Esophagus muscularis mucosa (tissue), 4 donors: ENCODE measurements around the gene HOXD10. TPM values are rescaled to one million over a fixed set of nuclear protein-coding genes. Genes with fewer than 3 reads are reported as not detected.

Experiments used
- DNase-seq: peaks from one replicate; pipeline ENCODE4 v3.0.0-alpha.2; 2017; ENCODE audit errors: extremely low spot score
- H3K27ac ChIP-seq, 4 donors: fragments of 200-600 bp; sonication (generic); replicated peaks in 1 of 4; 1 replicate in 3 of 4; 2 replicates in 1 of 4; pipeline ENCODE4 v1.5.1; 2016 to 2019; ENCODE audit warnings: mild to moderate bottlenecking in 1 of 4
- H3K27me3 ChIP-seq, 4 donors: fragments of 200-600 bp; sonication (generic); one replicate each; pipeline versions ENCODE4 v1.5.1 to v1.6.0; 2016 to 2019
- H3K36me3 ChIP-seq, 4 donors: fragments of 200-600 bp; sonication (generic); one replicate each; pipeline ENCODE4 v1.5.1; 2016 to 2019
- H3K4me1 ChIP-seq, 4 donors: fragments of 200-600 bp; sonication (generic); one replicate each; pipeline ENCODE4 v1.5.1; 2016 to 2019
- H3K4me3 ChIP-seq, 4 donors: fragments of 200-600 bp; sonication (generic); 1 replicate in 2 of 4; 2 replicates in 2 of 4; pipeline ENCODE4 v1.5.1; 2016 to 2019; ENCODE audit warnings: mild to moderate bottlenecking in 4 of 4, moderate library complexity in 1 of 4
- H3K9me3 ChIP-seq, 4 donors: fragments of 200-600 bp; sonication (generic); 1 replicate in 3 of 4; 2 replicates in 1 of 4; pipeline ENCODE4 v1.5.1; 2016 to 2019
- CTCF ChIP-seq, 3 experiments: fragments of 200-600 bp in 2 of 3; fragments of 450-650 bp in 1 of 3; sonication (generic) in 2 of 3; IDR thresholded peaks; one replicate each; pipeline ENCODE4 v1.5.1; 2017 to 2019; ENCODE audit warnings: antibody characterized with exemption in 3 of 3, mild to moderate bottlenecking in 2 of 3, moderate library complexity in 1 of 3
- EP300 ChIP-seq: sonication (generic); formaldehyde crosslinking; IDR thresholded peaks from one replicate; pipeline ENCODE4 v1.6.1; 2017; ENCODE audit warnings: antibody characterized with exemption
- POLR2A ChIP-seq: fragments of 450-650 bp; IDR thresholded peaks from one replicate; pipeline ENCODE4 v1.6.1; 2017; ENCODE audit warnings: antibody characterized with exemption, moderate library complexity, mild to moderate bottlenecking, low read depth
- POLR2AphosphoS5 ChIP-seq, 2 donors: sonication (generic); formaldehyde crosslinking; IDR thresholded peaks; one replicate each; pipeline ENCODE4 v1.6.1; 2017; ENCODE audit warnings: antibody characterized with exemption in 2 of 2
- WGBS: methylation state at CpG from one replicate; pipeline ENCODE4 v1.1.5; 2018; 5-methylcytosine and 5-hydroxymethylcytosine counted together
- intact Hi-C: fragments of 100-400 bp; cut with DNase I; formaldehyde crosslinking; loops from one replicate; pipeline ENCODE4 v1.15.1; 2023
- total RNA-seq, 4 donors: library from RNA; depleted of rRNA; stranded (reverse); fragments of >200 nt; gene quantifications; one replicate each; pipeline versions ENCODE4 v1.1.0 to v1.2.1, GENCODE V29; 2016

HOXD10 gene
- total RNA-seq, 4 donors from 2014 or later = 0.42 to 0.50 TPM; not detected in 2

GRCh38 chr2:176136374-176137251 is 20.0 kb downstream of the HOXD10 start:
- no peak for TF ChIP-seq POLR2AphosphoS5 (IDR thresholded peaks at IDR 0.05)
- TF ChIP-seq CTCF (IDR thresholded peaks at IDR 0.05) = no peak
- no peak for TF ChIP-seq POLR2A
- no peak for TF ChIP-seq EP300
- peak overlapping the region; percentile 59 to 75 (median 68) for H3K27ac ChIP-seq
- H3K27me3 ChIP-seq = peaks cover 14 to 98% (median 73%) of the 10 kb centered on the region in 4 donors
- no peaks in the 10 kb centered on the region for H3K9me3 ChIP-seq
- H3K4me3 ChIP-seq = peak overlapping the region; percentile 49 to 60 (median 53)
- H3K4me1 ChIP-seq = peaks cover 22 to 51% (median 33%) of the 10 kb centered on the region in 4 donors
- 2% methylated on average over 33 of the region's 71 CpGs for WGBS
- no peak for DNase-seq
- H3K36me3 ChIP-seq = no peaks in the 10 kb centered on the region
- intact Hi-C loops = no loop called here

GRCh38 chr2:176137252-176137580 is 20.6 kb downstream of the HOXD10 start:
- peaks cover 22 to 47% (median 33%) of the 10 kb centered on the region in 4 donors for H3K4me1 ChIP-seq
- TF ChIP-seq CTCF (IDR thresholded peaks at IDR 0.05) = no peak
- TF ChIP-seq POLR2AphosphoS5 (IDR thresholded peaks at IDR 0.05) = no peak
- TF ChIP-seq POLR2A = no peak
- H3K36me3 ChIP-seq = no peaks in the 10 kb centered on the region
- intact Hi-C loops = no loop called here
- WGBS = 28% methylated on average over 2 of the region's 2 CpGs
- peaks cover 14 to 98% (median 67%) of the 10 kb centered on the region in 4 donors for H3K27me3 ChIP-seq
- H3K27ac ChIP-seq = peak overlapping the region; percentile 59 to 75 (median 68)
- H3K4me3 ChIP-seq = peak overlapping the region; percentile 49 to 60 (median 53)
- H3K9me3 ChIP-seq = no peaks in the 10 kb centered on the region
- no peak for DNase-seq

- Histone ChIP-seq H3K27me3 (peaks cover 14 to 98% (median 63%) of the 10 kb centered on the region in 4 donors), H3K36me3 (no peaks in the 10 kb centered on the region), H3K27ac (peak overlapping the region in 2 of 4 donors; percentile 22 to 36), H3K4me1 (peaks cover 22 to 41% (median 31%) of the 10 kb centered on the region in 4 donors), H3K4me3 (peak overlapping the region in 2 of 4 donors; percentile 12 to 51), H3K9me3 (no peaks in the 10 kb centered on the region)
- no peak for DNase-seq
- intact Hi-C loops = no loop called here
- TF ChIP-seq CTCF (IDR thresholded peaks at IDR 0.05) = no peak
- no peak for TF ChIP-seq POLR2AphosphoS5 (IDR thresholded peaks at IDR 0.05)
- TF ChIP-seq EP300 = no peak
- no peak for TF ChIP-seq POLR2A
- WGBS = 46% methylated on average over 8 of the region's 8 CpGs
Measured at GRCh38 chr2:176137906-176138305, 21.3 kb downstream of the HOXD10 start.

GRCh38 chr2:176138526-176138922 is 21.9 kb downstream of the HOXD10 start:
- Histone ChIP-seq H3K36me3 (no peaks in the 10 kb centered on the region), H3K4me1 (peaks cover 22 to 41% (median 31%) of the 10 kb centered on the region in 4 donors), H3K9me3 (no peaks in the 10 kb centered on the region), H3K4me3 (peak overlapping the region in 2 of 4 donors; percentile 1 to 36), H3K27me3 (peaks cover 14 to 98% (median 58%) of the 10 kb centered on the region in 4 donors), H3K27ac (peak overlapping the region; percentile 7 to 47 (median 29))
- TF ChIP-seq CTCF (IDR thresholded peaks at IDR 0.05) (no peak), POLR2A (no peak)
- 20% methylated on average over 14 of the region's 14 CpGs for WGBS
- DNase-seq = no peak
- intact Hi-C loops = no loop called here
